GM23338 (cell line): ENCODE measurements around the gene KHK. TPM values are rescaled to one million over a fixed set of nuclear protein-coding genes. Genes with fewer than 3 reads are reported as not detected.

Source experiments
- EZH2 ChIP-seq: fragments of 200-600 bp; sonication (generic); IDR thresholded peaks from one replicate; pipeline ENCODE4 v1.8.0; 2017; ENCODE audit warnings: antibody characterized with exemption, mild to moderate bottlenecking, low read depth; ENCODE audit not compliant: unreplicated experiment
- EZH2phosphoT487 ChIP-seq: fragments of 200-600 bp; sonication (generic); IDR thresholded peaks from one replicate; pipeline ENCODE4 v1.8.1; 2018; ENCODE audit warnings: antibody characterized with exemption; ENCODE audit not compliant: unreplicated experiment
- JUNB ChIP-seq: IDR thresholded peaks from one replicate; pipeline ENCODE4 v1.6.1; 2016; ENCODE audit warnings: antibody characterized with exemption; ENCODE audit not compliant: unreplicated experiment
- POLR2AphosphoS5 ChIP-seq: IDR thresholded peaks from 2 replicates; pipeline ENCODE4 v1.6.1; 2016; ENCODE audit warnings: antibody characterized with exemption, low read depth
- STAT1 ChIP-seq: IDR thresholded peaks from one replicate; pipeline ENCODE4 v1.6.1; 2016; ENCODE audit warnings: antibody characterized with exemption; ENCODE audit not compliant: unreplicated experiment
- ZNF331 ChIP-seq: fragments of 250-450 bp; sonication (Bioruptor Pico); IDR thresholded peaks from 2 replicates; pipeline ENCODE4 v1.5.0; 2020; ENCODE audit warnings: low read depth, mild to moderate bottlenecking, moderate library complexity
- polyA plus RNA-seq: library from polyadenylated mRNA; unstranded; fragments of >200 nt; fragmentation: Nextera tagmentation; extraction: Ambion mirVana; gene quantifications from 2 replicates; pipeline ENCODE4 v1.2.1, GENCODE V29; 2016
- total RNA-seq: library from RNA; depleted of rRNA; stranded (reverse); fragments of >200 nt; shearing (Covaris generic); gene quantifications from 2 replicates; pipeline ENCODE4 v1.2.3, GENCODE V29; 2014
- TF ChIP-seq, protein P1 (sequence below): fragments of 250-450 bp; sonication (Bioruptor Pico); IDR thresholded peaks from 2 replicates; pipeline ENCODE4 v1.5.0; 2020; ENCODE audit warnings: mild to moderate bottlenecking, moderate library complexity
- TF ChIP-seq, protein P2 (sequence below): IDR thresholded peaks from 2 replicates; pipeline ENCODE4 v1.6.1; 2016; ENCODE audit warnings: antibody characterized with exemption

The KHK gene
- total and polyA plus RNA-seq, 2 experiments from 2014 or later, result 9.7 TPM

DNA sequence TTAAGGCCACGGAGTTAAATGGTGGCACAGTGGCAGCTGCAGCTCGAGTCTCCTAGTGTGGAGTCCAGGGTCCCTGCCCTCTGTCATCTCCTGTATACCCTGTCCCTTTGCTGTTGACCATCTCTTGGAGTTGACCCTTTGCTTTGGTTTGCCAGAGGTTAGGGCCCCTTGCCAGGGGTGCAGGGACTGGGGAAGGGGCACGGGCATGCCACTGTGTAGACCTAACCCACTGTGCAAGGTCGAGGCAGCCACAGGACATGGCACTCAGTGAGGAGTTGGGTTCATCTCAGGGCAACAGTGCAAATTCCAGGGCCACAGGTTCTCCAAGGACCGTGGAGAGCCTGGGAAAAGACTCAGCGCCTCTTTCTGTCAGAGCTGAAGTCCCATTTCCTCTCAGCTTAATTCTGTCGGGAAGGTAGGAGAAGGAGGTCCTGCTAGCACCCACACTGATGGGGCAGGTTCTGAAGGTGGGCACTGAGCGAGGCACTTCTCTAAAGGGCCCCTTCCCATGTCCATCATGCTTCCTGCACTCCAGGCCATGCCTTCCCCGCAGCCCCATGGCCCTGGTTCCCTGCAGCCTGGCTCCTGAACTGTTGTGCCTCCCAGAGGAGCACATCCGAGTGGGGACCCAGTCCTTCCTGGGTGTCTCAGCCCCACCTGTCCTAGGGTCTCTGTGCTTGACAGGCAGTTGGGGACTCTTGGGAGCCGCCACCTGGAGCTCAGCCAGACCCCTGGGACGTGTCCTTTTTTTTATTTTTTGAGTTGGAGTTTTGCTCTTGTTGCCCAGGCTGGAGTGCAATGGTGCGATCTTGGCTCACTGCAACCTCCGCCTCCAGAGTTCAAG is 2.8 kb downstream of the KHK start (continued):
- TF ChIP-seq, protein P1, sequence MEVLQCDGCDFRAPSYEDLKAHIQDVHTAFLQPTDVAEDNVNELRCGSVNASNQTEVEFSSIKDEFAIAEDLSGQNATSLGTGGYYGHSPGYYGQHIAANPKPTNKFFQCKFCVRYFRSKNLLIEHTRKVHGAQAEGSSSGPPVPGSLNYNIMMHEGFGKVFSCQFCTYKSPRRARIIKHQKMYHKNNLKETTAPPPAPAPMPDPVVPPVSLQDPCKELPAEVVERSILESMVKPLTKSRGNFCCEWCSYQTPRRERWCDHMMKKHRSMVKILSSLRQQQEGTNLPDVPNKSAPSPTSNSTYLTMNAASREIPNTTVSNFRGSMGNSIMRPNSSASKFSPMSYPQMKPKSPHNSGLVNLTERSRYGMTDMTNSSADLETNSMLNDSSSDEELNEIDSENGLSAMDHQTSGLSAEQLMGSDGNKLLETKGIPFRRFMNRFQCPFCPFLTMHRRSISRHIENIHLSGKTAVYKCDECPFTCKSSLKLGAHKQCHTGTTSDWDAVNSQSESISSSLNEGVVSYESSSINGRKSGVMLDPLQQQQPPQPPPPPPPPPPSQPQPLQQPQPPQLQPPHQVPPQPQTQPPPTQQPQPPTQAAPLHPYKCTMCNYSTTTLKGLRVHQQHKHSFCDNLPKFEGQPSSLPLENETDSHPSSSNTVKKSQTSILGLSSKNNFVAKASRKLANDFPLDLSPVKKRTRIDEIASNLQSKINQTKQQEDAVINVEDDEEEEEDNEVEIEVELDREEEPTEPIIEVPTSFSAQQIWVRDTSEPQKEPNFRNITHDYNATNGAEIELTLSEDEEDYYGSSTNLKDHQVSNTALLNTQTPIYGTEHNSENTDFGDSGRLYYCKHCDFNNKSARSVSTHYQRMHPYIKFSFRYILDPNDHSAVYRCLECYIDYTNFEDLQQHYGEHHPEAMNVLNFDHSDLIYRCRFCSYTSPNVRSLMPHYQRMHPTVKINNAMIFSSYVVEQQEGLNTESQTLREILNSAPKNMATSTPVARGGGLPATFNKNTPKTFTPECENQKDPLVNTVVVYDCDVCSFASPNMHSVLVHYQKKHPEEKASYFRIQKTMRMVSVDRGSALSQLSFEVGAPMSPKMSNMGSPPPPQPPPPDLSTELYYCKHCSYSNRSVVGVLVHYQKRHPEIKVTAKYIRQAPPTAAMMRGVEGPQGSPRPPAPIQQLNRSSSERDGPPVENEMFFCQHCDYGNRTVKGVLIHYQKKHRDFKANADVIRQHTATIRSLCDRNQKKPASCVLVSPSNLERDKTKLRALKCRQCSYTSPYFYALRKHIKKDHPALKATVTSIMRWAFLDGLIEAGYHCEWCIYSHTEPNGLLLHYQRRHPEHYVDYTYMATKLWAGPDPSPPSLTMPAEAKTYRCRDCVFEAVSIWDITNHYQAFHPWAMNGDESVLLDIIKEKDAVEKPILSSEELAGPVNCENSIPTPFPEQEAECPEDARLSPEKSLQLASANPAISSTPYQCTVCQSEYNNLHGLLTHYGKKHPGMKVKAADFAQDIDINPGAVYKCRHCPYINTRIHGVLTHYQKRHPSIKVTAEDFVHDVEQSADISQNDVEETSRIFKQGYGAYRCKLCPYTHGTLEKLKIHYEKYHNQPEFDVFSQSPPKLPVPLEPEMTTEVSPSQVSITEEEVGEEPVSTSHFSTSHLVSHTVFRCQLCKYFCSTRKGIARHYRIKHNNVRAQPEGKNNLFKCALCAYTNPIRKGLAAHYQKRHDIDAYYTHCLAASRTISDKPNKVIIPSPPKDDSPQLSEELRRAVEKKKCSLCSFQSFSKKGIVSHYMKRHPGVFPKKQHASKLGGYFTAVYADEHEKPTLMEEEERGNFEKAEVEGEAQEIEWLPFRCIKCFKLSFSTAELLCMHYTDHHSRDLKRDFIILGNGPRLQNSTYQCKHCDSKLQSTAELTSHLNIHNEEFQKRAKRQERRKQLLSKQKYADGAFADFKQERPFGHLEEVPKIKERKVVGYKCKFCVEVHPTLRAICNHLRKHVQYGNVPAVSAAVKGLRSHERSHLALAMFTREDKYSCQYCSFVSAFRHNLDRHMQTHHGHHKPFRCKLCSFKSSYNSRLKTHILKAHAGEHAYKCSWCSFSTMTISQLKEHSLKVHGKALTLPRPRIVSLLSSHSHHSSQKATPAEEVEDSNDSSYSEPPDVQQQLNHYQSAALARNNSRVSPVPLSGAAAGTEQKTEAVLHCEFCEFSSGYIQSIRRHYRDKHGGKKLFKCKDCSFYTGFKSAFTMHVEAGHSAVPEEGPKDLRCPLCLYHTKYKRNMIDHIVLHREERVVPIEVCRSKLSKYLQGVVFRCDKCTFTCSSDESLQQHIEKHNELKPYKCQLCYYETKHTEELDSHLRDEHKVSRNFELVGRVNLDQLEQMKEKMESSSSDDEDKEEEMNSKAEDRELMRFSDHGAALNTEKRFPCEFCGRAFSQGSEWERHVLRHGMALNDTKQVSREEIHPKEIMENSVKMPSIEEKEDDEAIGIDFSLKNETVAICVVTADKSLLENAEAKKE, result no peak
- no peak for TF ChIP-seq JUNB
- no peak for TF ChIP-seq ZNF331 (CRISPR knock-in tag)
- no peak for TF ChIP-seq EZH2
- no peak for TF ChIP-seq POLR2AphosphoS5
- TF ChIP-seq, protein P2, sequence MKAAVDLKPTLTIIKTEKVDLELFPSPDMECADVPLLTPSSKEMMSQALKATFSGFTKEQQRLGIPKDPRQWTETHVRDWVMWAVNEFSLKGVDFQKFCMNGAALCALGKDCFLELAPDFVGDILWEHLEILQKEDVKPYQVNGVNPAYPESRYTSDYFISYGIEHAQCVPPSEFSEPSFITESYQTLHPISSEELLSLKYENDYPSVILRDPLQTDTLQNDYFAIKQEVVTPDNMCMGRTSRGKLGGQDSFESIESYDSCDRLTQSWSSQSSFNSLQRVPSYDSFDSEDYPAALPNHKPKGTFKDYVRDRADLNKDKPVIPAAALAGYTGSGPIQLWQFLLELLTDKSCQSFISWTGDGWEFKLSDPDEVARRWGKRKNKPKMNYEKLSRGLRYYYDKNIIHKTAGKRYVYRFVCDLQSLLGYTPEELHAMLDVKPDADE, result no peak
- no peak for TF ChIP-seq STAT1
- no peak for TF ChIP-seq EZH2phosphoT487
